A172 (cell line): ENCODE measurements around the gene RORC. TPM values are rescaled to one million over a fixed set of nuclear protein-coding genes. Genes with fewer than 3 reads are reported as not detected.

ENCODE experiments used
- DNase-seq: peaks from one replicate; pipeline ENCODE4 v3.0.0-alpha.2; 2015; ENCODE audit warnings: low spot score
- total RNA-seq: library from RNA; depleted of rRNA; stranded (reverse); fragments of >200 nt; shearing (Covaris generic); gene quantifications from 2 replicates; pipeline ENCODE4 v1.2.3, GENCODE V29; 2014

The RORC gene
- total RNA-seq, 1 experiment from 2014 or later, result 0.14 TPM

DNA sequence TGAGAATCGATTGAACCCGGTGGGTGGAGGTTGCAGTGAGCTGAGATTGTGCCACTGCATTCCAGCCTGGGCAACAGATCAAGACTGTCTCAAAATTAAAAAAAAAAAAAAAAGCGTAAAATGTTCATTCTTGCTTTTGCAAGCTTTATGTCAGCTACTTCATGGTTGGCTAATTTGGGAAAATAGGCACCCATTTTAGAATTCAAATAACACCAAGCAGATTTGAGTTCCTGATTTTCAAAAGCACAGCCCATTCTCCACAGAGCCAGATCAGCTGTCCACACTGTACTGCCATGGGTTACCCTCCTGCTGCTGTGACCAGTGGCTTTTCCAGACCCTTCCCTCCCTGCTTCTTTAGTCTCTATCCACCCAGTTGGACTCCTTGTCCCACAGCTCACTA lies 17.5 kb upstream of the RORC start:
- DNase-seq, result no peak

DNA sequence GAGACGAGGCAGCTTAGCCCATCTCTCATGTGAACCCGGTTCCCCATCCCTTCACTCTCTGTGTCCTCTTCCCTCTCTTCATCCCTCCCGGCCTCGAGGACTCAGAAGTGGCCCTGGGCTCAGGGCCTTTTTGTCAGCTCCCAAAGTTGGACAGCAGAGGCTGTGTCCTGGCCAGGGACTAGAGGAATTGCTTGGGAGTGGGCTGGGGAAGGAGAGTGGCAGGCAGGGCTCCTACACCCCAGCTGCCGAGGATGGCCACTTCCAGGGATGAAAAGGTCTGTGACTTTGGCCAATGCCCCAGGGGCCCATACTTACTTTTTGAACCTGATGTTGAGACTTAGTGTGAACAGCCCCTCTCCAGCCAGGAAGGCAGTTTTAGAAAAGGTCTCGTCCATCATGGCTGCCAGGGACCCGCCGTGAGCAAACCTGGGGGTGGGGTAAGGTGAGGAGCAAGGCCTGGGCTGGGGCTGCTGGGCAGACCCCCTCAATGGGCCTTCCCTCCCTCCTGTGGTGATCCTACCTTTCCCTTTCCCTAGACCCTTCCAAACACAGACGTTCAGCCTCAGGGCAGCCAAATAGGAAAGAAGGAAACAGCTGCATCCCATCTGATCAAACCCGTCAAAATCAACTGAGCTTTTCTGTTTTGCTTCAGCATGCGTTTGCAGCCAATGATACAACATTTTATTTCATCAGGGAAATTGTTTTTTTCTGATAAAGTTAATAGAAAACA lies 16.4 kb upstream of the RORC start:
- DNase-seq, result no peak

DNA sequence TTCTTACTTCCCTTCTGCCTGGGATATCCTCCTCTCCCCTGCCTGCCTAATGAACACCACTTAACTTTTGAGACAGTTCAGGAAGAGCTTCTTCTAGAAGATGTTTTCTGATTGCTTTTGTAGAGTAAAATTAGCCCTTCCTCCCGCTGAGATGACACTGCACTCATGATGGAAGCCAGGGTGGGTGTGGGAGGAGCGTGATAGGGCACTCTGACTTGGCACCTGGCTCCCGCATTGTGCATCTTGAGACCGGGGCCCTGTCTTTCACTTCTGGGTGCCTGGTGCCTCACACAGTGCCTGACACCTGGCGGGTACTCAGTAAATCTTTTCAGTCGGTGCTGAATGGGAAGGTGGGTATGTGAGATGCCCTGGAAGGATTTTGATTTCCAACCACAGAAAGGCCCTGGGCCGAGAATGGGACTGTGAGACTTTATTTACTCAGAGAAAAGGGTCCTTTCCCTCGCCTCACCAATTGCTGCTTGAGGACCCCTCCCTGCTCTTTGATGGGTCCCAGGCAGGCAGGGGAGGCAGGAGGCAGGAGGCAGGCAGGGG lies 15.2 kb upstream of the RORC start:
- no peak for DNase-seq

DNA sequence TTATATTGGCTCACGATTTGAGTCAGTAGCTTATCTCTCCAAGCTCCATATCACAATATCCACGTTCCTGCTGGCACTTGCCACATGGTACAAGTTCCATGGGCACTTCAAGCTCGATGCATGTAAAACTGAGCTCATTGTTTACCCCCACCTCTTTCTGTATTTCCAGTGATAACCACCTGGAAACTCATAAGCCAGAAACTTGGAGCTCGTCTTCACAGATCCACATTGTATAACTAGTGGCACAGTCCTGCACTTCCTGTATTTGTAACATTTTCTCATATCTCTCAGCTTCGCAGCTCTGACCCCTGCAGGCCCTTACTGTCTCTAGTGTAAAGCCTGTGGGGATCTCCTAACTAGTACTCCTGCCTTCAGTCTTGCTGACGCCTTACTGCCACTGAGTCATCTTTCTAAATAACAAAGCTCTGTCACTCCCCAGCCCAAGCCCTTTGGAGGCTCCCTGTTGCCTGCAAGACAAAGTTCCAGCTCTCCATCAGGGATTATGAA lies 14.5 kb upstream of the RORC start:
- DNase-seq, result peak; percentile 88

DNA sequence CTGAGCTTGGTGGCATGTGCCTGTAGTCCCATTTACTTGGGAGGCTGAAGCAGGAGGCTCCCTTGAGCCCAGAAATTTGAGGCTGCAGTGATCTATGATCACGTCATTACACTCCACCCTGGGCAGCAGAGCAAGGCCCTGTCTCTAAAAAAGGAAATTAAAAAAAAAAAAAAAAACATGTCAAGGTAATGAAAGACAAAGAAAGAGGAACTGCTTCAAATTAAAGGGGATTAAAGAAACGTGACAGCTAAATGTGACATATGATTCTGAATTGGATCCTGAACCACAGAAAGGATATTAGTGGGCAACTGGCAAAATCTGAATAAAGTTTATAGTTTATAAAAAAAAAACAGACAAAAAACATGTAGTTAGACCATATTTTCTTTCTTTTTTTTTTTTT lies 11.8 kb upstream of the RORC start:
- no peak for DNase-seq

DNA sequence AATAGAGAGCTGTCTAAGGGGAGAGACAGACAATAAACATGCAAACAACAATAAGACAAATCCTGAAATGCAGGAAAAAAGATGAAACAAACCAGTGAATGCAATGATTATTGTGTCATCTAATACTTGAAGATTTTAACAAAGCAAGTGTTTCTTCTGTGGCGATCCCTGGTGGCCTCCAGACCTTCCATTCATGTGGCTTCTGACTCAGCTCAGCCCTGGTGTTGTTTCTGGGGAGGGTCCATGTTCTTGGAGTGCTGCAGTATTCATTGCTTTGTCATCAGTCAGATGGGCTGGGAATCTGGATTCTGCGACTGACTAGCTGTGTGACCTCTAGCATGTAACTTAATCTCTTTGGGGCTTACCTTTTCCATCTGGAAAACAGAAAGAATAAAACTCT lies 9.5 kb upstream of the RORC start:
- peak; percentile 78 for DNase-seq

DNA sequence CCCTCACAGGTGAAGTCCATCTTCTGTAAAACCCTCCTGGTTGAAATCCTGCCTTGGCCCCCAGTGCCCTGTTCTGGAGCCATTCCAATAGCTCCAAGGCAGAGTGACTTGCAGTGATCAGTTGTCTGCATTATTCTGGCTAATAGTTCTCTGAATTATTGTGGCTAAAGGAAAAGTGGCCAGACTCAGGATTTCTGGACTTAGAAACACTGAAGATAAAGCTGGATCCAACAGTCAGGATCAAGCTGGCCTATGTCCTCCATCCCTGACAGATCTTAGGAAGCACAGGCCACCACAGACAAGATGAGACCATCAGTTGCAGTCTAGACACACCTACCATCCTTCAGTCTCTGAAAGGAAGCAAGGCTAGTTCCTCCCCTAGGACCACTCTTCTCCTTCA lies 8.8 kb upstream of the RORC start:
- no peak for DNase-seq

DNA sequence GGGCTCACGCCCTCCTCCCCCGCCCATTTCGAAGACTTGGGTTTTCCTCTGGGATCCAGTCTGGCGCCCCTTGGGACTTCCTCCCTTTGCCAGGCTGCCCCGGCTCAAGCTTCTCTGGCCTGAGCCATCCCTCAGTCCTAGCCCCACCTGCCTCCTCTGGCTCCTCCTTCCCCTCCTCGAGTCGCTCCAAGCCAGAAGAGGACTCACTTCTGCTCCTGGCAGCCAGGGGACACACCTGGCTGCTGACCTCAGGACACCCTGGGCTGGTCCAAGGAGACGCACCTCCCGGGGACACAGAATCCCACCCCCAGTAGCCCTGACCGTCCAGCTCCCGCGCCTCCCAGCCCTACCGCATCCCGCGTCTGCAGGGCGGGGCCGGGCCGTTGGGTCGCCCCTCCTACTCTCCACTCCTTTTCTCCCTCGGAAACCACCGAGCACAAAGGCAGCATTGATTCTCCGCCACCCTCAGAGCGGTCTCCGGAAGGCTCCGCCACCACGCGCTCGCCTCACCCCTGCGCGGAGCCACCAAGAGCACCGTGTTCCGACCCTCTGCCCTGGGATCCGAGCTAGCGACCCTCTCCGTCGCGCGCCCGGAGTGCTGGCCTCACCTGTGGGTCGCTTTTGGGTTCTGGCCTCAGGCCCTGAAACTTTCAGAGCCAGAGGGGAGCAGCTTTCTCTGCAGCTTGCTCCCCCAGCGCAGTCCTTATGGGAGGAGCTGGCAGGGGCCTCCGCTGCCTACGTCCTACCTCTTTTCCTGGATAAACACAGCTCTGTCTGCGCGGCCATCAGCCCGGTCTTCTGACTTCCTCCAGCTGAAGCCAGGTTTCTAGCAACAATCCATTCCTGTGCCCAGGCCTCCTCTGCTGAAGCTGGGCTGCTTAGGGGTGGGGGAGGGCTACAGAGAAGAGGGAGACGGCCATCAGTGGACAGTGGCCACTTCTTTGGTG lies 8.1 kb upstream of the RORC start, which contains the start of gene C2CD4D:
TSS of gene C2CD4D (minus strand) at position 364 of the 947 bp plus-strand sequence. CDS start 831 bp downstream, outside the sequence.
- no peak for DNase-seq

DNA sequence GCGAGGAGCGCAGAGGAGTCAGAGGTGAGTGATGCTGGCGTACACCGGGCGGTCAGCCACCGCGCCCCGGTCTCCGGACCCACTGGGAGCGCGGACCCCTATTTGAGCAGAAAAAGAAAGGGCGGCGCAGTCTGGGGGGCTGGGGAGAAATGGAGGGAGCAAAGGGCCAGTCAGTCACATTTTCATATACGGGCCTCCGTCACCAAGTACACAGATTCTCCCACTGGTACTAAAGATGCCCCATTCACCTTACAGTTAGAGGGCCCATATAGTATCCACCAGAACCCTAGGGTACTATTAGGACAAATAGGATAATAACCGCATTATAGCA lies 7.4 kb upstream of the RORC start:
- DNase-seq, result no peak

DNA sequence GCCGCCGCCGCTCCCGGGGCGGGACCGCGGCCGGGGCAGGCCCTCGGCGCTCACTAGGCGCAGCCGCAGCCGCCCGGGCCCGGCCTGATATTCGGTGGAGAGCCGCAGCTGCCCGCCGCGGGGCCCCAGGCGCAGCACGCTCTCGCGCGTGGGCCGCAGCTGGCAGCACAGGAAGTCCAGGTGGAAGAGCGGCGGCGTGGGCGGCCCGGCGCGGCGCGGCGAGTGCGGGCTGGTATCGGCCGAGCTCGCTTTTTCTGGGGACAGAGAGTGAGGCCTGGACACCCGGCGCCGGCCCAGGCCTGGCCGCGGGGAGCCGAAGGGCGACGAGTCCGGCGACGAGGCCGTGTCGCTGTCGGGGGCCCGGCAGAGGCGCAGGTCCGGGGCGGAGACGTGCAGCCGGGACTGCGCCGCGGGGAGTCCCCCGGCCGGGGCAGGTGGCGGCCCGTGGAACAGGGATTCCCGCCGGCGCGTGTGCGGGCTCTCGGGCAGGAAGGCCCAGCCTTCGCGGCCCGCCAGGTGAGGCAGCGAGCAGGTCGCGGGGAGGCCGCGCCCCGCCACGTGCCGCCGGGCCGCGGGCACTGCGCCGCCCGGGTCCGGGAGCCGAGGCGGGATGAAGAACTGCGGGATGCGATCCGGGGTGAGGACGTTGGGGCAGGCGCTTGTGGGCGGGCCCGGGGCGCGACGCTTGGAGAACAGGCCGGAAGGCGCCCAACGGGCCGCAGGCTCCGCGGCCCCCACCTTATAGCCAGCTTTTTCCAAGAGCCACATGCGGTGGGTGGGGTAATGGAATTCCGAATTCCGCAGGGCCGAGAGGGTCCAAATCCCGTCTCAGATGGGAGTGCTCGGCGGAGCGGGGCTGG lies 6.8 kb upstream of the RORC start:
- DNase-seq, result no peak

DNA sequence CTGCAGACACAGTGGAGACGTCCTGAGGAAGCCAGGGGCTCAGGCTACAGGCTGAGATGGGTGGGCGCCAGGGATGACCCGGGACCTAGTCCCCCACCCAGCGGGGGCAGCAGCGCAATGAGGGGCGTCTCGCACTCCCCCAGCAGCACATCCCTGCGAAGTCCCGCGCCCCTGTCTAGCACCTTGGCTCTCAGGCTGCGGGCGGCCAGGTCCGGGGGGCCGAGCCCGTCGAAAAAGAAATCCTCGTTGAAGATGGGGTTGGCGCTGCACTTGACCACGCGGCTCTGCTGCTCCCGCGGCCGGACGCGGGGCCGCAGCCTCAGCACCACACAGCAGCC lies 6.3 kb upstream of the RORC start:
- DNase-seq, result no peak

DNA sequence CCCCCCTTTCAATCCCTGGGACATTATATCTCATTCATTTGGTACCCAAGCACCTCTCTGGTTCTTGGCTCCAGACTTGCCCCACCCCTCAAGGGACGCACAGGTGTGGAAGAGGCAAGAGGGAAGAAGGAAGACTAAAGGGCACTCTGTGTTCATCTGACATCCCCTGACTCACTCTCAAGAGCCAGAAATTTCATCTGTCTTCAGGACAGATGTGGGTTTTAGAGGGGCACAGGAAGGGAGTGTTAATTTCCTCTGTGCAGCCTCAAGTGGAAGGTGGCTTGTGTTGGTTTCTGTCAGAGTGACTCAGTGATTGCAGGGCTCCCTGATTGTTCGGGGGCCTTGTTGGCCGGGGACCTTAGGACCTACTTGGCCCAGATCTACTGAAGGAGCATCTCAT lies 5.6 kb upstream of the RORC start:
- no peak for DNase-seq

DNA sequence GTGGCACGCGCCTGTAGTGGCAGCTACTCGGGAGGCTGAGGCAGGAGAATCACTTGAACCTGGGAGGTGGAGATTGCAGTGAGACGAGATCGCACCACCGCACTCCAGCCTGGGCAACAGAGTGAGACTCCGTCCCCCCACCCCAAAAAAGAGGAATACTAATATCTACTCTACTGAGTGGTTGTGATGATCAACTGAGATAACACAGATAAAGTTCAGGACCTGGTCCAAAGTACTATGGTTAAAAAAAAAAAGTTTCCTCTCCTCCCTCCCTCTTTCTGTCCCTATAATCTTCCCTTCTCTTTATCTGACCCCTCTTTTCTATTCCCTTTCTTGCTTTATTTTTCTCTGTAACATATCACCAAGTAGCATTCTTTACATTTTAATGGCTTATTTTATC lies 4.0 kb upstream of the RORC start:
- no peak for DNase-seq

DNA sequence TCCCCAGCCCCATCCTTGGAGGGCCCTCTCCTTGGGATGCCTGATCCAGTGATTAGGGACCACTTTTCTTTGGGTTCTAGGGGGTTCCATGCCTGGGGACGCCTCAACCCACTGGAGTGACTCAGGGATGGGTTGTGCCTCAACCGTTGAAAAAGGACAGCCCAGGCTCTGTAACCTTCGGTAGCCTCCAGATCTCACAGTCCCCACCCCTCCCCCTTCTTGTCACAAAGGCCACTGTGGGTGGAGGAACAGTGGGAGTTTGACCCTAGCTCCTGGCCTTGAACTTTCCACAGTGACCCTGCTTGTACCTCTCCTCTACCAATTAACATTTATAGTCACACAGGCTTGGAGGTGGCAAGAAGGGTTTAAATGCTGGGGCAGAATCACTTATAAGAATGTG lies 2.6 kb upstream of the RORC start:
- DNase-seq, result no peak

DNA sequence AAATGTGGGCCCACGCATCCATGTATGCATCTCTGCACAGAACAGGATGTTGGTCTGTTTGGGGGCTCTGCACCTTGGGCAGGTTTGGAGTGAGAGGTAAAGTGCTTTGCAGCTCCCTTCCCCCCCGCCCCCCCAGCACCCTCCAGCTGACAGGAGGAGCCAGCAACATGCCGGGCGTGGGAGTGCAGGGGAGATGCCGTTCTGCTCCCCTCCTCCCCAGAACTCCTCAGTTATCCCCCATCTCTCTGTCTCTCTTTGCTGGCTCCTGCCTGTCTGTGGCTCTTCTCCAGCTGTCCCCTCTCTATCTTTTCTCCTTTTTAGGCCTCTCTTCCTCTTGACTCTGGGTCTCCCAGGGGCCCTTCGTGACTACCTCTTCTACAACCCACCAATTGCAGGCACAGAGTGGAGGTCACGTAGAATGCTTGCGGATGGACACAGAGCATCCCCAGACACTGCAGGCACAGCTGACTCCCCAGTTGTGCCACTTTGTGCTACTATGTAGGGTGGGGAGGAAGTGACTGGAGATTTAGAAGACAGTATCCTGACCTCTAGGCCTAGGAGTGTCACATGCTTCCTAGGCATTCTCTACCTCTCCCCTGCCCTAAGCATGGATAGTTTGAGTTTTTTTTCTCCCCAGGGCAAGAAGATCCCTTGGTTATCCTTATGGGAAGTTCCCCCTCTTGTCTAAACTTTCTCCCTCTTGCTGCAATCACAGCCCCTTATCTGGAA lies 1.7 kb upstream of the RORC start:
- no peak for DNase-seq

DNA sequence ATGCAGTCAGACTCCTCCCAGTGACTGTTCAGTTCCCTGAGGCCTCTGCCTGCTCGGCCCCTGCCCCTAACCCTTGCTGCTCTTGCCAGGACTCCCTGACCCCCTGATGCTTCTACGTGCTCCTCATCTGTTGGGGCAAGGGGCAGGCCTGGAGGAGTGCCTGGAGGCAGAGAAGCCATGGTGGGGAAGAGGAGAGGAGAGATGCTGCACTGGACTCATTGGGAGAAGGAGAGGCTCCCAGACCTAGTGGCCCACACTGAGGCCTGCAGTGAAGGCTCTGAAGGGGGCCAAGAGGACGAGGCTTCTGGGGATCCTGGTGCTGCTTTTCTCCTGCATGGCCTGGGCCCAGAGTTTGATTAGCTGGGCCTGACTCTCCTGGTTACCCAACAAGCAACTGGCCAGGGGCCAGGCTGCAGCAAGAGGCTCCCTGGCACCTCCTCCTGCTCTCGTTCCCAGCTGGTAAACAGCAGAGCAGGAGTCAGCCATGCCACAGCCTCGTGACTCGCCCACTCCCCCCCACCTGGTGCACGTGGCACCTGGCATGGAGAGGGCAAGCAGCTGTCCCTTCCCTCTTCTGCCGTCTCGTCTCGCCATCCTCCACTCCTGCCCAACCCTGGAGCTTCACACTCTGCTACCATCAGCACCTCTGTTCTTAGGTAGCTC lies 847 bp upstream of the RORC start:
- DNase-seq, result peak; percentile 64

DNA sequence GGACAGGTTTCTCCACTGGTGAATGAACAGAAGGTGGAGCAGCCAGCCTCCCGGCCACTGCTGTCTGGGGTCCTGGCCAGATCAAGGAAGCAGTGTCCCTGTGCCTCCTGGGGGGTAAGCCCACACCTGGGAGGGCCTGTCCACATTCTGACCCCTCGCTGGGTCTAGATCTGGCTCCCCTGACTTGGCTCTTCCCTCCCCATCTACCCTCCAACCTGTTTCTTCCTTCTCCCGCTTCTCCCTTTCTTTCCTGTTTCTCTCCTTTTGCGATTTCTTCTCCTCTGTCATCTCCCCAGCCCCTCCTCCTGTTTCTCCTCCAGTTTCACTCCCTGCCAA lies 378 bp downstream of the RORC start:
- no peak for DNase-seq

DNA sequence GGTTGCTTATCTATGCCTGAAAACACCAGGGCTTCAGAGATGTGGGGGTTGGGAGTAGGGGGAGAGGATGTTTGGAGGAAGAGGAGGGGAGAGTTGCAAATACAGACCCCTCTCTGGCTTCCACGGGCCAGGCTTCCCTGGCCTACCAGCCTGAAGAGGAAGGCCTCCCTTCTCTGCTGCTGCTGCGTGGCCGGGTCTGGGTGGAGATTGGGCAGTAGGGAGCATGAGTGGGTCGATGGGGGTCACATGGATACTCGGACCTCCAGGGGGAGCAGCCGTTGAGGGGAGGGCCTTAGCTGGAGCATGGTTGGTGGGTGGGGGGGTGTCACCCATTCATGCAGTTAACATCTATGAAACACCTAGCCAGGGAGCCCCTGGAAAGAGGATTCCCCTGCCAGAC lies 1.5 kb downstream of the RORC start:
- no peak for DNase-seq

DNA sequence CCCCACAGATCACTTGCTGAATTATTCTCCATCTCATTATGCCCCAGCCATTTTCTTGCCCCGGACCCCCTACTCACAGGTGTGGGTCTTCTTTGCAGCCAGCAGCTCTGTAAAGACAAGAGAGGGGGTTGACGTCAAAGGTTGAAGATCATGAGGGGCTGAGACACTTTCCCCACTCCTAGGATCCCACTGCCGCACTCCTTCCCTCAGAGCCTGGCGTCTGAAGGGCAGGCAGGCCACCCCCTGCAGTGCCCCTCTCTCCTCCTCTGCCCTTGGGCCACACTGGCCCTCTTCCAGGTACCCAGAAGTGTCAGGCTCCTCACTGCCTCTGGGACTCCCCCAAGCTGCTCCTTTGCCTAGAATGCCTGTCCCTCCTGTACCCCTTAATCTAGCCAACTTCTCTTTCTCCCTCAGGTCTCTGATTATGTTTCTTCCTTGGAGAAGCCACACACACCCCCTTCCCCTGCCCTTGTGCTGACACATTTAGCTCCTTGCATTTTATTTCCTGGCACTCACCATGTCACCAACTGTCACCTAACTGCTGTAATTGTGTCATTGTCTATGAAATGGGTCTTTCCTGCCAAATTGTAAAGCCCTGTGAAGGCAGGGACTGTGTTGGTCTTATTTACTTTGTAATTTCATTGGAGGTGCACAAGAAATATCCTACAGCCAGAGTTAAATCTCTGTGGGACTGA lies 2.1 kb downstream of the RORC start:
- no peak for DNase-seq

DNA sequence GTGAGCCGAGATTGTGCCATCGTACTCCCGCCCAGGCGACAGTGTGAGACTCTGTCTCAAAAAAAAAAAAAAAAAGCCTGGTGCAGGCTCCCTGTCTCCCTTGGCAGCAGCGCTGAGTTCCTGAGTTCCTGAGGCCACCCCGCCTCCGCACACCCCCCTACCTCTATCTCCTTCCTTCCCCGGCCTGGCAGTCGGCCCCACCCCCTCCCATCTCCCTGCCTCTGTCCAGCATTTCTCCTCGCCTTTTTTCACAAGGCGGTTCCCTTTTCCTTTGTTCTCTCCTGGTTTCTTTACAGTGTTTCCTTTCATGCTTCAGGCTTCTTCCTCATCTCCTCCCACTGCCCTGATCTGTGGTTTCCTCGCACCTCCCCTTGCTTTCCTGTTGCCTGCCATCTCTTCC lies 2.7 kb downstream of the RORC start:
- peak; percentile 78 for DNase-seq
